GM18499 (cell line): ENCODE data around the gene GDE1.

ENCODE experiments used
- ATAC-seq: cut with Tn5 transposase; IDR thresholded peaks from one replicate; pipeline ENCODE4 v1.9.1; 2021; ENCODE audit warnings: moderate number of reproducible peaks; ENCODE audit not compliant: insufficient read depth, unreplicated experiment

Gene GDE1

DNA sequence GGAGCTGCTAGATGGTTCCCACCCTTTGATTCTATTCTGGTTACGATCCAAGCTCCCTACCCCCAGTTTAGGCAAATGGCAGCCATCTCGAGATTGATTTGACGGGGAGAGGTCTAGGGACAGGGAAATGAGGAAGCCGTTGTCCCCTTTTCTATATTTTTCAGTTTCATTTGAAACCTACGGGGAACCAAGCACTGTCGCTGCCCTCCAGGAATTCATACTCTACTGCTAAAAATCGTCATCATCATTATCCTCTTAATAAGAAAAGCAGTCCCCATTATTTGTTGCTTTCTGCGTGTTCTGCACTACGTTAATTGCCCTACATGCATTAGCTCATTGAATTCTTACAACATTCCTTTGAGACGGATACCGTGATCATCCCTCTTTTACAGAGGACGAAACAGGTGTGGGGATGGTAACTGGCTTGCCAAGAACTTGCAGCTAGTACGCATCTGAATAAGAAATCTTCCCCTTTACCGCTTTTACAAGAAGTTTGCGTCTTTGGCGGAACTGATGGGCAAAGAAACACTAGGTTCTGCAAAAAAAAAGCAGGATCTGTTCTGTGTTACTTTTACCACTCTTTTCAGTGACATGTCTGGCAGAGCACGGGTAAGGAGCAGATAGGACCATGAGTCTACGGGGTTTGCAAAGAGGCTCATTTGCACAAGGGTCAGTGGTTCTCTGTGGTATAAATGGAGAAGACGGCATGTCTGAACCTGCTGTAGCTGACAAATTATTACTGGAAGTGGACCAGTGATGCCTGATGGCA lies 2.9 kb upstream of the GDE1 start:
- ATAC-seq: no peak

DNA sequence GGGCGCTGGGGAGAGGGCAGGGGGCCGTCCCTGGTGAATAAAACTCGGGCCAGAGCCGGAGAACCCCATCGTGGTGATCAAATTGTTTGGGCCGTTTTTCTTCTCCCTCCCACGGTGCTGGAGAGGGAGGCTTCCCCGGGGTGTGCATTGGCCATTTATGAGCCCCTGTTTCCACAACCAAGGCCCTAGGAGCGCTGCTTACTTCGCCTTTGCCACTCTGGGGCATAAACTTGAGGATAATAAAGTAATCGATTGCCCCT lies 2.4 kb upstream of the GDE1 start:
- ATAC-seq: no peak

DNA sequence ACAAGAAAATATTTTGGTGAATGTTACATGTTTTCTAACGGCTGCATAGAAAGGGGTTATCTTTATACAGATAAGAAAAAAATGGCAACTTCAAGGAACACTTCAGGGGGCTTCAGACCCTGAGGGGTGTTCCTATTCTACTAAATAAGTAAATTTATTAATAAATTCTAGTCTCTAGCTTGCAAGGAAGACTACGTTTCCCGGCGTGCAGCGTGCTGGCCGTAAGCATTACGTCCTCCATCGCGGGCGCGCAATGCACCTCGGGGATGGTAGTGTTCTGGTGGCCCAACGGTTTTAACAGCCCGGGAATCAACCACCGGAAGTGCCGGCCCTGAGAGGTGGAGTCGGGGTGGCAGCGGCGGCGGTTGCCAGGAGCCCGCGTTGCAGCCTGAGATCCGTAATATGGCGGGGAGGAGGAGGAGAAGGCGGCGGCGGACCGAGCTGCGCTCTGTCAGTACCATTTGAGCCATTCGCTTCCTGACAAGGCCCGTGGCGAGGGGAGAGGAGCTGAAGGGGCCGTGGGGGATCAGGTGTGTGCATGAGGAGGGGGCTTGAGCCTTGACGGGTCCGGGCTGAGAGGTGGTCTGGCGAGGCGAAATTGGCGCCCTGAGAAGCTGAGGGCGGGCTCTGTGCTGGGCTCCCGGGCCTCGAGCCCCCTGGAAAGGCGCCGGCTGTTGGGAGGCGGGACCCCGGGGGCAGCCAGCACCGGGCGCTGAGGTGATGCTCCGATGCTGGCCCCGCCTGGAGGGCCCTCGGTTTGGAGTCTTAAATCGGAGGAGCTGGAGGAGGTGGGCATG lies 1.9 kb upstream of the GDE1 start, which contains the start of gene CCP110:
TSS of gene CCP110 (plus strand) at position 384 of the 797 bp plus-strand sequence. CDS start 3,940 bp downstream, outside the sequence.
- ATAC-seq: no peak

DNA sequence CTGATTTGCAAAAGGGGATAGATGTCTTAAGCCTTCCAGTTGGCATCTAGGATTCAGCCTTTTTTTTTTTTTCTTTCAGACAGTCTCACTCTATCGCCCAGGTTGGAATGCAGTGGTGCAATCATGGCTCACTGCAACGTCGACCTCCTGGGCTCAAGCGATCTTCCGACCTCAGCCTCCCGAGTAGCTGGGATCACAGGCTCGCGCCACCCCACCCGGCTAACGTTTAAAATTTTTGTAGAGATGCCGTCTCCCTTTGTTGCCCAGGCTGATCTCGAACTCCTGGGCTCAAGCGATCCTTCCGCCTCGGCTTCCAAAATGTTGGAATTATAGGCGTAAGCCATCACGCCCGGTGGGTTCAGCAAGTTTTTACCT lies 1.3 kb upstream of the GDE1 start:
- ATAC-seq: no peak

DNA sequence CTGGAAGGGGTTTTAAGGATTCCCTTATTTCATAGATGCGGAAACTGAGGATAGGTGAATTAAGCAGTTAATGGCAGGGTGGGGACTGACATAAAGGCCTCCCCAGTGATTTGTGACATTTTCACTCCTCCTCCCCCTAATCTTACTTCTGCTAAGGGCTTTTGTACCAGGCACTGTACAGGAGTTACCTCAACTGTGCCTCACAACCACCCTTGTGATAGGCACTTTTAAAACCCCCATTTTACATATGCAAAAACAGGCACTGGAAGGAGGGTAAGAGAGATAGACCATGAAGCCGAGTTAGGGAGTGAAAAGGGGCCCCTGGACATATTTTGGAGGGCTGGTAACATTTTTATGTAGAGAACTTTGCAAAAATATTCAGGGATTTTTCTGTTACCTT lies 862 bp upstream of the GDE1 start:
- no peak for ATAC-seq

DNA sequence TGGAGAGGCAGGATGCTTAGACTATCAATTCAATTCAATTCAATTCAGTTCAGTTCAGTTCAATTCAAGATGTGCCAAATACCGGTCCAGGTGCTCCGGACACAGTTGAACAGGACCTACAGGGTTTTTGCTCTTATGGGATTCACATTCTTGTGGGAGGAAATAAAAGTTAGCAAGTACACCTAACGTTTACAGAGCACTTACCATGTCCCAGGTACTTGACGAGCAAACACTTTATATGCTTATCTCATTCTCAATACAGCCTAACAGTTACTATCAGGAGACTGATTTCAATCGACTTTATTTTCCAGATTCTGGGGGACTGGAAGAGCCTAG lies 467 bp upstream of the GDE1 start:
- no peak for ATAC-seq

DNA sequence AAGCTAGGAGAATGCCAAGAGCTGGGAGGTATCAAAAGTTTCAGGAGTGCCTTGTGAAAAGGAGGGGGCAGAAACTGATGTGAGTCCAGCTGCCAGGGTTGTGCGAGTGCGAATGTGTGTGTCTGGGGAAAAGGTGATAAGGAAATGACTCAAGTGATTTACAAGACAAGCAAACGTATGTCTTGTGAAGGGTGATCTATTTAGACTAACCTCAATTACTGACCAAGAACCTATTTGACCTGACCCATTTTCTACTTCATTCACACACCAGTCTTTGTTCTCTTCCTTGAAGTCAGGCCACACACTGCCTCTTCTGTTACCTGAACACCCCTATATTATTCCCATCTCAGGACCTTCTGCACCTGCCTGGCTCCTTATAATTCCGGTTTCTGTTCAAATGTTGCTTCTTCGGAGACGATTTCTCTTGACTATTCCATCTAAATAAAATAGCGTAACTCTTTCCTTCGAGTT lies 1.0 kb downstream of the GDE1 start:
- ATAC-seq: no peak

DNA sequence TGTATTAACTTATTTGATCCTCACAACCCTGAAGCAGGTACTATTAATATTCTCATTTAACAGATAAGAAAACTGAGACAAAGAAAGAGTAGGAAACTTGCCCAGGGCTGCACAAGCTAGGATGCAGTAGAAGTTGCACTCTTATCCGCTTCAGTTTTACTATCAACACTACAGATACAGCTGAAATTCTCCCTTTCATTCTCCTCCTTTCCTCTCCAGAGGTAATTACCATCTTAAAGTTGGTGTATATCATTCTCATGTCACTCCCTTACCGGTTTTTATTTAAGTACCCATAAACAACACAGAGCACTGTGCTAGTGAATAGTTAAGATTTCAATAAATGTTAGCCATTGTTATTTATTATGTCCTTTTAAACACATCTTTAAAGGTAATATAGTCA lies 3.5 kb downstream of the GDE1 start:
- ATAC-seq: no peak

DNA sequence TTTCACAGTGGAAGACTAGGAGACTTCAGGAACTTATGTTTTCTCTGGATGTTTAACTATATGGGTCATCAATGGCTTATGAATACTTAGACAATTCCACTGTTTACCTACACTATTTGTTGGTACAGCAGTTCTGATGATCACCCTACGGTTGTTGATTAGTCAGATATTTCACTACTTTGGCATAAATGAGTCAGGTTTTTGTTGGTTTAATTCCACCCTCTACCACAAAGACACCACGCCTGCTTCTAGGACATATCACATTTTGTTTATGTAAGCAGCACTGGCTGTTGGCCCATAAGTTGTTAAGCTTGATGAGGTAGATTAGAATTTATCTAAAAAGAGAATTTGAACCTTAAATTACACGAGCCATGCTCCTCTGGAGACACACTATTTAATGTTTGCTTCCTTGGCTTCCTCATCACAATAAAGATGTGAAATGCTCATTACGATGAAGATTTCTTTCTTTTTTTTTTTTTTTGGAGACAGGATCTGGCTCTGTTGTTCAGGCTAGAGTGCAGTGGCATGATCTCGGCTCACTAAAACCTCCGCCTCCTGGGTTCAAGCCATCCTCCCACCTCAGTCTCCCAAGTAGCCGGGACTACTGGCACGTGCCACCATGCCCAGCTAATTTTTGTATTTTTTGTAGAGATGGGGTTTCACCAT lies 4.3 kb downstream of the GDE1 start:
- no peak for ATAC-seq

DNA sequence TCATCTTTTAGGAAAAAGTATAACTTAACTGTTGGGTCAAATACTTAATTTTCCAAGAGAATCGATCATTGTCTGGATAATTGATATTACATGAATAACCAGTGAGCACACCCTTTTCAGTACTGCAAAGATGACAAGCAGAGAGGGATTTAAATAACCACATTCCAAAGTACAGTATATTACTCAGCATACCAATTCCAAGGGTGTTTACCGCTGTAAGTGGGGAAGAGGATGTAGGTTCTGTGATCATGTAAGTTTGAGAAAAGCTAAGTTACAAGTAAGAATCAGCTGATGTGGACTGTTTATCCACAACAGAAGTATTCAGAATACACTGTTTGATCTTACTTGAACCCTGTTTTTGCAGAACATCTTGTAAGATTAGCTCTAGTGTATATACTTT lies 6.1 kb downstream of the GDE1 start:
- ATAC-seq: no peak

DNA sequence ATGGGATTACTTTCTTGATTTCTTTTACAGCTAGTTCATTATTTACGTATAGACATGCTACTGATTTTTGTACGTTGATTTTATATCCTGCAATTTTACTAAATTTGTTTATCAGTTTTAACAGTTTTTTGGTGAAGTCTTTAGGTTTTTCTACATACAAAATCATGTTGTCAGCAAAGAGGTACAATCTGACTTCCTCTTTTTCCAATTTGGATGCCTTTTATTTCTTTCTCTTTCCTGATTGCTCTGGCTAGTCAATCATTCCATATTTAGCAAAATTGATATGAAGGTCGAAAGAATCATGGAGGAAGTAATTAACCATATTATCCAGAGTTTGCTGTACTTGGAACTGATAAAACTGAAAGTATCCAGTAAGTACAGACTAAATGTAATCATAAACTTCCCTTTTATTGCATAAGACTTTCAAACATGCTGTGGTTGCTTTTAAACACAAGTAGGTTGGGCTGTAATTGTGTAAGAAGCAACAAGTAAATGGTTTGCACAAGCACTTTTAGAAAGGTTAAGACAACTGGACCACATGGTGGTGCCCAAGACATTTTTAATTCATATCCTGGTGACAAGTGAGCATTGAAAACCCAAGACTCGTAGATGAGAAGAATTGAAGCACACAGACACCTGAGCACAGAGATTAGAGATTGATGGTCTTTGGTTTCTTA lies 8.4 kb downstream of the GDE1 start:
- no peak for ATAC-seq

DNA sequence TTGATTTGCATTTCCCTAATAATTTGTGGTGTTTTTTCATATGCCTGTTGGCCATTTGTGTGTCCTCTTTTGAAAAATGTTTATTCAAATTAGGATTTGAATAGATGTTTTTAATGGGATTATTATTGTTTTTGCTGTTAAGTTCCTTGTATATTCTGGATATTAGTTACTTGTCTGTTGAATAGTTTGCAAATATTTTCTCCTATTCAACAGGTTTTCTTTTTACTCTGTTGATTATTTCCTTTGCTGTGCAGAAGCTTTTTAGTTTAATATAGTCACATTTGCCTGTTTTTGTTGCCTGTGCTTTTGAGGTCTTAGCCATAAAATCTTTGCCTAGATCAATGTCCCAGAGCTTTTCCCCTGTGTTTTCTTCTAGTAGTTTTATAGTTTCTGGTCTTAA lies 9.6 kb downstream of the GDE1 start:
- ATAC-seq: no peak

DNA sequence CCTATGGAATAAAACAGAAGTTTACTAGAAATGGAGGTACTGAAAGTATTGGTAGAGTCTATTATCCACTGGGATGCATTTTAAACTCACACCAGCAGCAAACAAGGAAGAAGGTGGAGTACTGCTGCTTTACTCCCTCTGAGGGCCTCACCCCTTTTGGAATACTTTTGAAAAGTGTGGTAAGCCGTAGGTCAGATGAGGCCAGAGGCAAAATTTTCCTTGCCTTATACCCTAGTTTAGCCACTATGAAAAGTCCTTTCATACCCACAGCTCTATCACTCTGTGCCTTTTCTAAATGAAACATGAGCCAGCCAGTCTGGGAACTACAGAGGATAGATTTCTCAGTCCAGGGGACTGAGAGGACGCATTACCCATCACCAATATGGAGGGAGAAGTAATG lies 14.0 kb downstream of the GDE1 start:
- ATAC-seq: no peak

DNA sequence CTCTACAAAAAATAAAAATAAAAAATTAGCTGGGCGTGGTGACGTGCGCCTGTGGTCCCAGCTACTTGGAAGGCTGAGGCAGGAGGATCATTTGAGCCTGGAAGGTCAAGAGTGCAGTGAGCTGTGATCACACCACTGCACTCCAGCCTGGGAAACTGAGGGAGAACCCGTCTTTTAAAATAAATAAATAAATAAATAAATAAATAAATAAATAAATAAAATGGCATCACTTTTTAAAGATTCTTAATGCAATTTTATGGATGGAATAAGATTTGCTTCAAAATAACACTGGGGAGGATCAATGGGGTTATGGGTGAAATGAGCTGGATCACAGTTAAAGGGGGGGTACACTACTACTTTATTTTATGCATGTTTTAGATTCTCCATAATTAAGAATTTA lies 14.9 kb downstream of the GDE1 start:
- ATAC-seq: no peak

DNA sequence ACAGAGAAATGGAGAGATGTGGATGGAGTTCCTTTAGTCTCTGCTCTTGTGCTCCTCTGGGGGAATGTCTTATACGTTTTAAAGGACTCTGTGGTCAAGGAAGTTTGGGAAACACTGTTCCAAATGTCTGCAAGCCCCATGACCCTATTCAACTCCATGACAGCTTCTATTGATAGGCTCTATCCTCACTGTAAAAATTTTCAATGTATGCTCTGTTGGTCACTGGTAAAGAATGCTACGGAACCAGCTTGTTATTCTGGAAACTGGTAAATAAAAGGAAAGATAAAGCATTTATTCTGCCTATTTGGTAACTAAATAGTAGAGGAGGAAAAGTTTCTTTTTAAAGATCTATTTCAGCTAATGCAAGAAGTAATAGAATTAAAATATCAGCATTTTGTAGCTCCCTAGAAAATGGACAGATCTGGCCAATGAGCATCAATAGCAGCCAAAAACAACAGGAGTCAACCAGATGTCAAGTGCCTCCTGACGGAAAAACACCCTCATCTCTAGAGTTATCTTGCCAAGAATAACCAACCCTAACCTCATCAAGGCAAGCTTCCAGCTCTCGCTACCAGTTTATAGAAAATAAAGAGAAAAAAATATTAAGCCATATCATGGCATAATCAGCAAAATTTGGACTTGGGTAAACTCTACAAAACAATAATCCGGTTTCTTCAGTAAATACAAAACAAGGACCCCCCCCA lies 16.1 kb downstream of the GDE1 start:
- ATAC-seq: no peak

DNA sequence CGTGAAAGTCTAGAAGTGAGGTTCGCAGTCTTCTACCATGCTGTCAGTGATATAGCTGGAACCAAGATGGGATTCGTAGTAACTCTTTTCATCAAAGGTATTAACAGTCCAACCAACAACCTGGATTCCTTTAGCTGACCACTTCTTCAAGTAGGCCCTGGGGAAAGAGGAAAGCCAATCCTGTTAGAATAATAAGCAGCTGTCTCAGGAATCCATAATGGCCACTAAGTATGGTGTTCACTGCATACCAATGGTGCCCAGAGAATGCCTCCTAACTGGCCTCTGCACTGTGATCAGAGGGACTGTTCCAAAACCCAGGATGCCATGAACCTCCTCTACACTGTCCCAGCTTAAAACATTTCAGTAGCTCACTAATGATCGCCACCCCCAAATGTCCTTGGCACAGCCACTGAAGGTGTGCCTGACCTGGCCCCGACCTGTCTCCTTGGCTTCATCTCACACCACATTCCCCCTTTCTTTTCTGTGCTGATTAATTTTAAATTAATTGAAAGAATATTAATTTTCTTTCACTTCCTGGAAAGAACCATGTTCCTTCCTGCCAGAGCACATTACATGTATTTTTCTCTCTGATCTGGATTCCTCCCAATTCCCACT lies 18.3 kb downstream of the GDE1 start:
- ATAC-seq: no peak

DNA sequence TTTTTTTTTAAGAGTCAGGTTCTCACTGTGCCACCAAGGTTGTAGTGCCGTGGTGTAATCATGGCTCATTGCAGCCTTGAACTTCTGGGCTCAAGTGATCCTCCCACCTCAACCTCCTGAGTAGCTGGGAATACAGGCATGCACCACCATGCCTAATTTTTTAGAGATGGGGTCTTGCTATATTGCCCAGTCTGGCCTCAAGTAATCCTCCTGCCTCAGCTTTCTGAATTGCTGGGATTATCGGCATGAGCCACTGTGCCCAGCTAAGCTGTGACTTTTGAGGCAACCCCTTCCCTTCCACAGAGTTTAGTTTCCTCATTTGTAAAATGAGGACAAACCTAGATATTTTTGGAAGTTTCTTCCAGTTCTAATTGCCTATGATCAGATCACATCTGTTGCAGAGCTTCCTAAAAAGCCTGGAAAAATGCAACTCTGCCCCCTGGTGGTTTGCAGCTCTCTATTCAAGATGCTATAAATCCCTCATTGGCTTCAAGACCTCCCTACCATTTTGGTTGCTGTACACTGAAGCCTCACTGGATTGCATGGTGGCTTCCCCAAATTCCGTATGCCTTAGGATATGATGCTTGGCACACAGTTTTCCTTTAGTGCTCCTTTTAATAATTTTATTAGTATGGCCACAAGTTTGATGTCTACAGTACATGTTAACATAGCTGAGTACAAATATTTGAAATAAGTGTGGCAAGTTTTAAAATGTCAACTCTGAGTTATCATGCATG lies 19.3 kb downstream of the GDE1 start:
- ATAC-seq: no peak

DNA sequence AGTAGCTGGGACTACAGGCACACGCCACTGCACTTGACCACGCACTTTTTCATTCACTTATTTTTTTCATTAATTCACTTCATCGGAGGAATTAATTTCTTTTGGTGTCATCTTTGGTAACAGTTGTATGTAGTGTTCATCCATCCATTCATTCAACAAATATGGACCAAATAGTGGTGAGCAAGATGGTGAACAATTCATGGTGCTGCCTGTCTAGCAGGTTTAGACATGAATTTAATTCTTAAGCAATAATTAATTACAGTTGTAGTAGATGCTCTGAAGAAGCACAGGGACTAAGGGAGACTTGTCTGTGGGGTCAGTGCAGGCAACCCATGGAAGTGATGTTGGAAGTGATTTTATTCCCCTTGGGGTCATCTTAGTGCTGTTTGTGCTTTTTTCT lies 22.4 kb downstream of the GDE1 start:
- ATAC-seq: no peak

DNA sequence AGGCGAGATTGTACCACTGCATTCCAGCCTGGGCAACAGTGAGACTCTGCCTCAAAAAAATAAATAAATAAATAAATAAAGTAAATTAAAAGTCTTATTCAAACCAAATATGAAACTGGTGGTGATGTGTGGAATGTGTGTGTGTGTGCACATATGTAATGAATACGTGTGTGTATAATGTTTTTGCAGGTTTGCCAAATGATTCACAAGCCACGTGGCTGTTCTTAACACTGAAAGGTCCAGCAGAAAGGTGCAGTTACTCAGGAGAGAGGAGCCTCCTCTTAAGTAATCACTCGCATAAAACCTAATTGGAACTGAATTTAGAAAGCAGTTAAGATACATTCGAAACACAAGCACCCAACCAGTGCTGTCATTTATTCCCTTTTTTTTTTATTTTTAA lies 22.9 kb downstream of the GDE1 start:
- no peak for ATAC-seq
